DOHH2 (cell line): Measurements from ENCODE around the gene R3HDM4.
A peak's percentile ranks its signal among the peaks of the same experiment; 100 is the strongest.

Source experiments
- H3F3A ChIP-seq: fragments of 200-600 bp; sonication (generic), shearing (Covaris generic); 2 replicates; pipeline ENCODE4 v1.6.0; 2016; ENCODE audit warnings: antibody characterized with exemption, mild to moderate bottlenecking; ENCODE audit not compliant: control insufficient read depth, insufficient read depth
- H3K27ac ChIP-seq: fragments of 200-600 bp; sonication (generic); 2 replicates; pipeline ENCODE4 v1.5.1; 2014; ENCODE audit warnings: low read depth, mild to moderate bottlenecking, low read length, moderate library complexity
- H3K27me3 ChIP-seq: fragments of 200-600 bp; sonication (generic); 2 replicates; pipeline ENCODE4 v1.6.1; 2014; ENCODE audit warnings: mild to moderate bottlenecking, low read length, mixed read lengths; ENCODE audit not compliant: control insufficient read depth
- H3K36me3 ChIP-seq: fragments of 200-600 bp; sonication (generic); 2 replicates; pipeline ENCODE4 v1.6.1; 2014; ENCODE audit warnings: mild to moderate bottlenecking, low read length, moderate library complexity, mixed read lengths; ENCODE audit not compliant: control insufficient read depth
- H3K4me1 ChIP-seq: fragments of 200-600 bp; sonication (generic); 2 replicates; pipeline ENCODE4 v1.6.1; 2014; ENCODE audit warnings: mild to moderate bottlenecking, low read length, mixed read lengths; ENCODE audit not compliant: control insufficient read depth
- H3K4me2 ChIP-seq: fragments of 200-600 bp; sonication (generic); 2 replicates; pipeline ENCODE4 v1.6.0; 2014; ENCODE audit warnings: mild to moderate bottlenecking, low read length, moderate library complexity
- H3K4me3 ChIP-seq: fragments of 200-600 bp; sonication (generic); 2 replicates; pipeline ENCODE4 v1.5.1; 2014; ENCODE audit warnings: mild to moderate bottlenecking, low read length, mixed read lengths
- H3K79me2 ChIP-seq: fragments of 200-600 bp; sonication (generic); 2 replicates; pipeline ENCODE4 v1.6.1; 2014; ENCODE audit warnings: mild to moderate bottlenecking, low read length, mixed read lengths; ENCODE audit not compliant: control insufficient read depth
- H3K9me2 ChIP-seq: fragments of 200-600 bp; sonication (generic); replicated peaks from 2 replicates; pipeline ENCODE4 v1.6.1; 2014; ENCODE audit warnings: mild to moderate bottlenecking, low read length, mixed read lengths; ENCODE audit not compliant: control insufficient read depth
- H3K9me3 ChIP-seq: fragments of 200-600 bp; sonication (generic); 2 replicates; pipeline ENCODE4 v1.6.1; 2014; ENCODE audit warnings: antibody characterized with exemption, low read length, mixed read lengths; ENCODE audit not compliant: control insufficient read depth, insufficient read depth
- H4K20me1 ChIP-seq: fragments of 200-600 bp; sonication (generic); 2 replicates; pipeline ENCODE4 v1.6.0; 2014; ENCODE audit warnings: low read depth, mild to moderate bottlenecking, antibody characterized with exemption, low read length, moderate library complexity; ENCODE audit not compliant: control insufficient read depth, insufficient read depth
- CTCF ChIP-seq: fragments of 200-600 bp; sonication (generic); IDR thresholded peaks from one replicate; pipeline ENCODE4 v1.5.1; 2014; ENCODE audit warnings: antibody characterized with exemption, mild to moderate bottlenecking, low read depth, low read length; ENCODE audit not compliant: poor library complexity, severe bottlenecking
- EZH2phosphoT487 ChIP-seq: fragments of 200-600 bp; sonication (generic); IDR thresholded peaks from 2 replicates; pipeline ENCODE4 v1.6.1; 2017; ENCODE audit warnings: borderline replicate concordance, mild to moderate bottlenecking, antibody characterized with exemption, low read length, moderate library complexity, mixed read lengths

Gene R3HDM4

GRCh38 chr19:862581-863314 lies 50.3 kb downstream of the R3HDM4 start:
- Histone ChIP-seq H3K27ac (no peak overlapping the region), H3K4me2 (peak overlapping the region; percentile 72), H3K27me3 (peaks cover 13% of the 10 kb centered on the region), H3K36me3 (no peaks in the 10 kb centered on the region), H4K20me1 (no peaks in the 10 kb centered on the region), H3K9me3 (no peaks in the 10 kb centered on the region), H3K4me3 (peak overlapping the region; percentile 64), H3K9me2 (no peaks in the 10 kb centered on the region), H3F3A (peaks cover 5% of the 10 kb centered on the region; the same call in 1 of the 2 replicates), H3K79me2 (no peaks in the 10 kb centered on the region), H3K4me1 (peaks cover 38% of the 10 kb centered on the region)
- TF ChIP-seq CTCF, result no peak
- no peak for TF ChIP-seq EZH2phosphoT487

- H3K27ac ChIP-seq, result no peak overlapping the region
- H3K4me2 ChIP-seq, result peak overlapping the region; percentile 72
- peaks cover 38% of the 10 kb centered on the region for H3K4me1 ChIP-seq
These were observed 51.1 kb downstream of the R3HDM4 start for GRCh38 chr19:861756-862580.

GRCh38 chr19:861141-861755 lies 51.8 kb downstream of the R3HDM4 start:
- H3K36me3 ChIP-seq, result no peaks in the 10 kb centered on the region

More at GRCh38 chr19:861756-862580, 51.1 kb downstream of the R3HDM4 start:
- Histone ChIP-seq H3K79me2 (no peaks in the 10 kb centered on the region), H3K9me3 (no peaks in the 10 kb centered on the region), H3F3A (peaks cover 5% of the 10 kb centered on the region; the same call in 1 of the 2 replicates), H3K36me3 (no peaks in the 10 kb centered on the region), H3K4me3 (peak overlapping the region; percentile 64), H3K9me2 (no peaks in the 10 kb centered on the region), H3K27me3 (peaks cover 13% of the 10 kb centered on the region), H4K20me1 (no peaks in the 10 kb centered on the region)
- TF ChIP-seq EZH2phosphoT487 (no peak), CTCF (peak; percentile 52)

More at GRCh38 chr19:861141-861755, 51.8 kb downstream of the R3HDM4 start:
- H3K79me2 ChIP-seq, result no peaks in the 10 kb centered on the region
- no peaks in the 10 kb centered on the region for H3K9me2 ChIP-seq
- peaks cover 13% of the 10 kb centered on the region for H3K27me3 ChIP-seq
- peaks cover 5% of the 10 kb centered on the region; the same call in 1 of the 2 replicates for H3F3A ChIP-seq
- H4K20me1 ChIP-seq, result no peaks in the 10 kb centered on the region
- H3K9me3 ChIP-seq, result no peaks in the 10 kb centered on the region
- H3K4me2 ChIP-seq, result peak overlapping the region; percentile 72
- no peak for TF ChIP-seq CTCF
- TF ChIP-seq EZH2phosphoT487, result no peak
- H3K27ac ChIP-seq, result no peak overlapping the region
- H3K4me1 ChIP-seq, result peaks cover 38% of the 10 kb centered on the region
- no peak overlapping the region for H3K4me3 ChIP-seq
